Ascending aorta (tissue), 2 donors: ENCODE results near the gene CAPRIN1. TPM values are rescaled to one million over a fixed set of nuclear protein-coding genes. Genes with fewer than 3 reads are reported as not detected.

Experiments
- DNase-seq, 2 donors: peaks; one replicate each; pipeline ENCODE4 v3.0.0-alpha.2; 2019; ENCODE audit warnings: low spot score in 2 of 2
- H3K27ac ChIP-seq, 2 donors: fragments of 200-600 bp; sonication (generic); one replicate each; pipeline ENCODE4 v1.5.1; 2016 to 2017; ENCODE audit warnings: mild to moderate bottlenecking in 1 of 2
- H3K27me3 ChIP-seq: fragments of 200-600 bp; sonication (generic); one replicate; pipeline ENCODE4 v1.5.1; 2017
- H3K36me3 ChIP-seq, 2 donors: fragments of 200-600 bp; sonication (generic); one replicate each; pipeline ENCODE4 v1.5.1; 2016
- H3K4me1 ChIP-seq, 2 donors: fragments of 200-600 bp; sonication (generic); one replicate each; pipeline ENCODE4 v1.5.1; 2016 to 2017; ENCODE audit warnings: mild to moderate bottlenecking in 1 of 2
- H3K4me3 ChIP-seq, 2 donors: fragments of 200-600 bp; sonication (generic); one replicate each; pipeline ENCODE4 v1.5.1; 2016 to 2017; ENCODE audit warnings: mild to moderate bottlenecking in 1 of 2
- H3K9me3 ChIP-seq, 2 donors: fragments of 200-600 bp; sonication (generic); one replicate each; pipeline ENCODE4 v1.5.1; 2016
- intact Hi-C: fragments of 100-400 bp; cut with DNase I; formaldehyde crosslinking; loops from one replicate; pipeline ENCODE4 v1.15.1; 2023
- total RNA-seq: library from RNA; depleted of rRNA; stranded (reverse); fragments of >200 nt; gene quantifications from one replicate; pipeline ENCODE4 v1.1.0, GENCODE V29; 2016
- TF ChIP-seq, protein P1 (sequence below), 3 experiments: fragments of 200-600 bp in 2 of 3; fragments of 450-650 bp in 1 of 3; sonication (generic) in 2 of 3; IDR thresholded peaks; one replicate each; pipeline ENCODE4 v1.5.1; 2016 to 2019; ENCODE audit warnings: antibody characterized with exemption in 3 of 3, mild to moderate bottlenecking in 1 of 3, moderate library complexity in 1 of 3

The CAPRIN1 gene
- total RNA-seq, 1 donor from 2014 or later: 155 TPM

DNA sequence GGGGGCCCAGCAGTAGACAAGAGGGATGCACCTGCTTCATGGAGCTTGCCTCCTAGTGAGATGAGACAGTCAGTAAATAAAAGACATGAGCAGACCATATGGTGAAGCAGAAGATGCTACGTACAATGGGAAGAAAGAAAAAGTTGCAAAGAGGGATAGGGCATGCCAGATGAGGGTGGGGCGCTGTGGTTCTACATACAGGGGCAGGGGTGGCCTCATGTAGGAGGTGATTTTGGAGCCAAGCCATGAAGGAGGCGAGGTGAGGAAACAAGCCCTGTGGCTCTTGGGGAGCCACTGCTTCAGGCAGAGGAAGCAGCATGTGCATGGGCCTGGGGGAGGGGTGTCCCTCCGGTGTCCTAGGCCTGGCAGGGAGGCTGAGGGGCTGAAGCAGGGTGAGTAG, 69.1 kb downstream of the CAPRIN1 start:
- TF ChIP-seq, protein P1, sequence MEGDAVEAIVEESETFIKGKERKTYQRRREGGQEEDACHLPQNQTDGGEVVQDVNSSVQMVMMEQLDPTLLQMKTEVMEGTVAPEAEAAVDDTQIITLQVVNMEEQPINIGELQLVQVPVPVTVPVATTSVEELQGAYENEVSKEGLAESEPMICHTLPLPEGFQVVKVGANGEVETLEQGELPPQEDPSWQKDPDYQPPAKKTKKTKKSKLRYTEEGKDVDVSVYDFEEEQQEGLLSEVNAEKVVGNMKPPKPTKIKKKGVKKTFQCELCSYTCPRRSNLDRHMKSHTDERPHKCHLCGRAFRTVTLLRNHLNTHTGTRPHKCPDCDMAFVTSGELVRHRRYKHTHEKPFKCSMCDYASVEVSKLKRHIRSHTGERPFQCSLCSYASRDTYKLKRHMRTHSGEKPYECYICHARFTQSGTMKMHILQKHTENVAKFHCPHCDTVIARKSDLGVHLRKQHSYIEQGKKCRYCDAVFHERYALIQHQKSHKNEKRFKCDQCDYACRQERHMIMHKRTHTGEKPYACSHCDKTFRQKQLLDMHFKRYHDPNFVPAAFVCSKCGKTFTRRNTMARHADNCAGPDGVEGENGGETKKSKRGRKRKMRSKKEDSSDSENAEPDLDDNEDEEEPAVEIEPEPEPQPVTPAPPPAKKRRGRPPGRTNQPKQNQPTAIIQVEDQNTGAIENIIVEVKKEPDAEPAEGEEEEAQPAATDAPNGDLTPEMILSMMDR (IDR thresholded peaks at IDR 0.05): no peak
- H3K4me1 ChIP-seq: no peaks in the 10 kb centered on the region
- intact Hi-C loops: no loop called here
- DNase-seq: no peak
- no peak overlapping the region for H3K27ac ChIP-seq
- H3K4me3 ChIP-seq: no peak overlapping the region
- no peaks in the 10 kb centered on the region for H3K9me3 ChIP-seq
- peaks cover 94 to 100% of the 10 kb centered on the region in 2 donors for H3K36me3 ChIP-seq
- no peaks in the 10 kb centered on the region for H3K27me3 ChIP-seq

DNA sequence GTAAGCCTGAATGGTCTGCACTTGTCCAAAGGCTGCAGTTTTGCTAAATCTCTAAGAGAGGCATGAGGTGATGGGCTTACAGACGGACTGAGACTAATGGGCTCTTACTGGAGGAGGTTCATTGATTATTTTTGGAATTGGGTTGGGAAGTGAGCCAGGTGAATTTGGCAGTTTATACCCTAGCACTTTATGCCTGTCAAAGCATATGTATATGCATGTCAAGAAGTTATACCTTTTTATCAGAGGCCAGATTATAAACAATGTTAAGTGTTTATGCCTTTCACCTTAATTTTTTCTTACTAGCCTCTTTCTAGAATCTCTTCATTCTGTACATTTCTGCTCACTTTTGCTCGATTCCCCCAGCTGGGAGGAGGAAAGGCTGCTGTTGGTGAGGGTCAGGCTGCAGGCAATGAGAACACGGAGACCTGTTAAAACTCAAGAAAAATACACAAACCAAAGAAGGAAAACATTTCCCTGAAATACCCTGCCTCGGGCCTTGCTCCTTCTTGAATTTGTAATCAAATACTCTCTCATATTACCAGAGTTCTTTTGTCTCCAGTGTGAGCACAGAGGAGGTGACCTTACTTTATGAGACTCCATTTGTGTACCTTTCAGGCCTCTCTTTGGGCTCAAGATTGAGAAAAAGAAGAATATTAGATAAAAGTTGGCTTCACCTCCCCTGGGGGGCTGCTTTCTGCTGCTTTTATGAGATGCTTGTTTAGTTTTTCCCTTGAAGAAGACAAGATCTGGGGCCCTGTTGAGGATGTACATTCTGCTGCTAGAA, 73.5 kb downstream of the CAPRIN1 start:
- H3K4me3 ChIP-seq: no peak overlapping the region
- TF ChIP-seq, protein P1 (IDR thresholded peaks at IDR 0.05): no peak
- H3K27me3 ChIP-seq: no peaks in the 10 kb centered on the region
- no peak overlapping the region for H3K27ac ChIP-seq
- intact Hi-C loops: no loop called here
- peaks cover 71 to 94% of the 10 kb centered on the region in 2 donors for H3K36me3 ChIP-seq
- H3K4me1 ChIP-seq: no peaks in the 10 kb centered on the region
- DNase-seq: no peak
- no peaks in the 10 kb centered on the region for H3K9me3 ChIP-seq

GRCh38 chr11:34126959-34127848, 75.7 kb downstream of the CAPRIN1 start:
- Histone ChIP-seq H3K4me3 (no peak overlapping the region), H3K9me3 (no peaks in the 10 kb centered on the region), H3K27ac (no peak overlapping the region), H3K27me3 (no peaks in the 10 kb centered on the region), H3K4me1 (no peaks in the 10 kb centered on the region), H3K36me3 (peaks cover 59 to 93% of the 10 kb centered on the region in 2 donors)
- TF ChIP-seq, protein P1 (IDR thresholded peaks at IDR 0.05): no peak
- intact Hi-C loops: no loop called here
- no peak for DNase-seq

- Histone ChIP-seq H3K36me3 (peaks cover 49 to 93% of the 10 kb centered on the region in 2 donors), H3K9me3 (no peaks in the 10 kb centered on the region), H3K27ac (no peak overlapping the region), H3K4me1 (no peaks in the 10 kb centered on the region), H3K4me3 (no peak overlapping the region), H3K27me3 (no peaks in the 10 kb centered on the region)
- TF ChIP-seq, protein P1 (IDR thresholded peaks at IDR 0.05): no peak
- no peak for DNase-seq
- intact Hi-C loops: no loop called here
These were observed 77.3 kb downstream of the CAPRIN1 start for GRCh38 chr11:34128824-34129223.

DNA sequence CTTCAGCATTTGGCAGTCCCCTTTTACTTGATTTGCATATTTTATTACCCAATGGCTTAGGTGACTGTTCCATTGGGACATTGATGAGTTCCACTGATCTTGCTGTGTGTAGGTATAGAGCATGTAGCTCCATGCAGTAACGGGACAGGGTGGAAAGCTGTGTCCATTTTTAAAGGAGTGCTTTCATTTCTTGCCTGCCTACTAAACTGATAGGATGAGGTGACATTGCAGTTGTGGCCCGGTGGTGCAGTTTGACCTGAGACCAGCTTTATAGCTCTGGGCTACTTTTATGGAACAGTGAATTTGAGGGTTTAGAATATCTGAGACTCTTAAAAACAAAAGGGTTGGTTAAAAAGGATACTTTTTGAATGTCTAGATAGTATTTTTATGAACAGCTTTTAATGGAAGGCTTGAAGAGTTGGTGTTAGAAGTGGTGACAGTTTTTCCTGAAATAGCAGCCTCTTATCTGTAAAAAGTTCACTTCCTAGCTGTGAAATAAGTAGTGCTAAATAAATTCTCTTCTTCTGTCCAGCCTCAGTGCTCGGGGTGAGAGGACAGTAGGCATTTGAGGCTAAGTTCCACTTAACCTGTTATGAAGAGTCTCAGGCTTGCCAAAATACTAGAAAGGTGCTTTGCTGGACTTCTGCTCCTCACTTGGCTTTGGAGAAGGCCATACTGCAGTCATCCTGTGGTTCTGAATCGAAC, 80.9 kb downstream of the CAPRIN1 start:
- Histone ChIP-seq H3K4me1 (no peaks in the 10 kb centered on the region), H3K36me3 (peaks cover 53 to 94% of the 10 kb centered on the region in 2 donors), H3K4me3 (no peak overlapping the region), H3K9me3 (no peaks in the 10 kb centered on the region), H3K27ac (no peak overlapping the region), H3K27me3 (no peaks in the 10 kb centered on the region)
- TF ChIP-seq, protein P1 (IDR thresholded peaks at IDR 0.05): no peak
- intact Hi-C loops: no loop called here
- no peak for DNase-seq
